ENCODE data around the gene ZNF385D.
"Not testable (repeated sequence)": the region's sequence is repeated elsewhere in the genome, so short reads cannot be mapped to it uniquely, and the experiment has no call there.

The ZNF385D gene

GRCh38 chr3:21435871-21436270 lies 315.1 kb downstream of the ZNF385D start:
- peak; percentile 16 for DNase-seq

GRCh38 chr3:21434310-21434709 lies 316.7 kb downstream of the ZNF385D start:
- no peak for DNase-seq

- no peak for DNase-seq
Measured at GRCh38 chr3:21433751-21434150, 317.3 kb downstream of the ZNF385D start.

- DNase-seq, result no peak
Measured at GRCh38 chr3:21426920-21427319, 324.1 kb downstream of the ZNF385D start.

- no peak for DNase-seq
Measured at GRCh38 chr3:21425715-21426114, 325.3 kb downstream of the ZNF385D start.

GRCh38 chr3:21421096-21421495 lies 329.9 kb downstream of the ZNF385D start:
- no peak for DNase-seq

- peak; percentile 40 for DNase-seq
Measured at GRCh38 chr3:21417991-21418390, 333.0 kb downstream of the ZNF385D start.

GRCh38 chr3:21414506-21414905 lies 336.5 kb downstream of the ZNF385D start:
- DNase-seq, result no peak

- DNase-seq, result no peak
Measured at GRCh38 chr3:21411058-21411457, 340.0 kb downstream of the ZNF385D start.

- no peak for DNase-seq
Measured at GRCh38 chr3:21409401-21409800, 341.6 kb downstream of the ZNF385D start.

GRCh38 chr3:21407743-21408142 lies 343.3 kb downstream of the ZNF385D start:
- DNase-seq, result no peak

- no peak for DNase-seq
Measured at GRCh38 chr3:21405671-21406667, 345.0 kb downstream of the ZNF385D start.

GRCh38 chr3:21398461-21398860 lies 352.5 kb downstream of the ZNF385D start:
- no peak for DNase-seq

GRCh38 chr3:21393683-21394311 lies 357.2 kb downstream of the ZNF385D start:
- DNase-seq, result no peak

- DNase-seq, result no peak
Measured at GRCh38 chr3:21392526-21392925, 358.5 kb downstream of the ZNF385D start.

GRCh38 chr3:21390856-21391255 lies 360.2 kb downstream of the ZNF385D start:
- no peak for DNase-seq

- DNase-seq, result peak; percentile 13
Measured at GRCh38 chr3:21390136-21390535, 360.9 kb downstream of the ZNF385D start.

- DNase-seq, result not testable (repeated sequence)
Measured at GRCh38 chr3:21387142-21387826, 363.7 kb downstream of the ZNF385D start.

- not testable (repeated sequence) for DNase-seq
Measured at GRCh38 chr3:21378036-21378435, 373.0 kb downstream of the ZNF385D start.

- no peak for DNase-seq
Measured at GRCh38 chr3:21377071-21377769, 373.8 kb downstream of the ZNF385D start.

- no peak for DNase-seq
Measured at GRCh38 chr3:21372316-21372715, 378.7 kb downstream of the ZNF385D start.

Measured in T1000 (cell line).